AG08396 (cell line): ENCODE results near the gene RAE1.
A peak's percentile ranks its signal among the peaks of the same experiment; 100 is the strongest.
"Not testable (repeated sequence)": the region's sequence is repeated elsewhere in the genome, so short reads cannot be mapped to it uniquely, and the experiment has no call there.

Experiments
- DNase-seq: peaks from one replicate; pipeline ENCODE4 v3.0.0; 2012; ENCODE audit warnings: low spot score, mixed read lengths

The RAE1 gene

GRCh38 chr20:57414867-57415592 lies 64.0 kb downstream of the RAE1 start:
- DNase-seq = peak; percentile 71

GRCh38 chr20:57415771-57416170 lies 64.7 kb downstream of the RAE1 start:
- DNase-seq = no peak

GRCh38 chr20:57416296-57417022 lies 65.4 kb downstream of the RAE1 start:
- no peak for DNase-seq

- DNase-seq = no peak
Measured at GRCh38 chr20:57417051-57417689, 66.1 kb downstream of the RAE1 start.

- DNase-seq = no peak
Measured at GRCh38 chr20:57417830-57418780, 67.0 kb downstream of the RAE1 start.

- DNase-seq = not testable (repeated sequence)
Measured at GRCh38 chr20:57419479-57419878, 68.4 kb downstream of the RAE1 start.

GRCh38 chr20:57420571-57421252 lies 69.7 kb downstream of the RAE1 start:
- no peak for DNase-seq

- DNase-seq = no peak
Measured at GRCh38 chr20:57421253-57422220, 70.5 kb downstream of the RAE1 start.

- no peak for DNase-seq
Measured at GRCh38 chr20:57422254-57422653, 71.2 kb downstream of the RAE1 start.

- no peak for DNase-seq
Measured at GRCh38 chr20:57425150-57426013, 74.3 kb downstream of the RAE1 start.

- no peak for DNase-seq
Measured at GRCh38 chr20:57426271-57426689, 75.2 kb downstream of the RAE1 start.

GRCh38 chr20:57426831-57427230 lies 75.8 kb downstream of the RAE1 start:
- DNase-seq = no peak

GRCh38 chr20:57428324-57429158 lies 77.5 kb downstream of the RAE1 start:
- no peak for DNase-seq
